ENCODE data around the gene ADD1.

Gene ADD1

DNA sequence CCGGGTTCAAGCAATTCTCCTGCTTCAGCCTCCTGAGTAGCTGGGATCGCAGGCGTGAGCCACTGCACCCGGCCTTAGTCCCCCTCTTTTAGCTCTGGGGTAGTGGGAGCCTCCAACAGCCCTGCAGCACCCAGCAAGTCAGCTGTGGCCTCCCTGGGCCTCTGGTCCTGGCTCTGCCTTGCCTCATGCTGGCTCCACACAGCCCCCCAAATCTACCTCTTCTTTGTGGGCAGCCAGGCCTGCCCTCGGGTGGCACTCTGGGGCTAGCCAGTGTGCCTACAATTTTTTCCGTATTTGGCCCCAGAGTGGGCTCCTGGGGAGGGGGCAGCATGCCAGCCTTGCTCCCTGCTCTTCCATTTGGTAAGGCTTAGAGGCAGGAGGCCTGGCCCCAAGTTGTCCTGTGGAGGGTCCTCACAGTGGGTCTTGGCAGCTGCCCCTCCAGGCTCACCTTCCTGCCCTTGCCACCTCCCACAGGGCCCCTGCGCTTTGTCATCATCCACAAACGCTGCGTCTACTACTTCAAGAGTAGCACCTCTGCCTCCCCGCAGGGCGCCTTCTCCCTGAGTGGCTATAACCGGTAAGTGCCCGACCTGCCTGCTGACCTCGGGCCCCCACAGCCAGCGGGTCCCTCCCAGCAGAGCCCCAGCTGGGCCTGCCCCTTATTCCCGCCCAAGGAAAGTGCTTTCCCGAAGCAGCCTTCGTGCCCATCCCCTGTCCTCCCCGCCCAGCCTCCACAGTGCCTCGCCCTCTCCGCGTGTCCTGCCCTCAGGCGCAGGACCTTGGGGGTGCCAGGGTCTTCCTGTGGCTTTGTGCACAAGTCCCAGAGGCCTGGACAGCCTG lies 21.0 kb upstream of the ADD1 start:
- H3K4me3 ChIP-seq (ENCODE audit: low read depth, low read length) = no peak overlapping the region

DNA sequence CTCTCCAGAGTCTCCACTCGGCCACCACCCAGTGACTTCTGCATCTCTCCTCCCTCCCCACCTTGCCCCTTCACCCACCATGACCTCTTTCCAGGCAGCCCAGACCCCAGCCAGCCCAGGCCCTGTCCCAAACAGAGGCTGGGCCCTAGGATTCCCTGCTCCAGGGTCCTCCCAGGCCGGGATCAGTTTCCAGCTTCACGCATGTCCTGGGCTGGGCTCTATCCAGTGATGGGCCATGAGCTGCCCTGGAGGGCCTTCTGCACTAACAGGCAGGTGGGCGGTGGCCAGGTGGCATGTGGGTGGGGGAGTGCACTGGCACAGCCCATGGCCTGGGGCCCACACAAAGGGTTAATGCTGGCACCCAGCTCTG lies 20.4 kb upstream of the ADD1 start:
- H3K4me3 ChIP-seq (ENCODE audit: low read depth, low read length) = no peak overlapping the region

DNA sequence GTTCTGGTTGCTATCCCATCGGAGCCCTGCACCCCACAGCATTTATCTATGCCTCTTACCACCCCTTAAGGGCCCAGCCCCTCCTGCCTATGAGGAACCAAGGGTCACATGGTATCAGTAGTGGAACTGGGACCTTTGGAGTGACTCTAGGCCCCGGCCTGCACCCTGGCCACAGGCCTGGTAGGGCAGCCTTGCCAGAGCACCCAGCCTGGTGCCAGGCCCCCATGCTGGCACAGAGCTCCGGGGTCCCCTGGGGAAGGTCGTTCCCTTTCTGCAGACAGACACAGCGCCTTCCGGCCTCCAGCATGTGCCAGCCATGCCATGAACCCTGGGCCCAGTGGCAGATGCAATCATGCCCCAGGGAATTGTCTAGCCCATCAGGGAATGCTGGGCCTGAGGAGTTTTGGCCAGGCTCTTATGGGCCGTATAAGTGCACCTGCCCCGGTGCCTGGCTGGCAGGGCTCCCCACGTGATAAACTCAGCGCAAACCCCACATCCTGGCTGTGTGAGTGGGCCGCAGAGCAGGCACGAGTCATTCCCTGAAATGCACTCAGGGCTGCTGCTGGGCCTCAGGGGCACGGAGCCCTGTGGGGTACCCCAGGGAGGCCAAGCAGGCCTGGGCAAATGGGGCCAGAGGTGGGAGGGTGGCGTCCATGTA lies 19.8 kb upstream of the ADD1 start:
- H3K4me3 ChIP-seq (ENCODE audit: low read depth, low read length) = no peak overlapping the region

DNA sequence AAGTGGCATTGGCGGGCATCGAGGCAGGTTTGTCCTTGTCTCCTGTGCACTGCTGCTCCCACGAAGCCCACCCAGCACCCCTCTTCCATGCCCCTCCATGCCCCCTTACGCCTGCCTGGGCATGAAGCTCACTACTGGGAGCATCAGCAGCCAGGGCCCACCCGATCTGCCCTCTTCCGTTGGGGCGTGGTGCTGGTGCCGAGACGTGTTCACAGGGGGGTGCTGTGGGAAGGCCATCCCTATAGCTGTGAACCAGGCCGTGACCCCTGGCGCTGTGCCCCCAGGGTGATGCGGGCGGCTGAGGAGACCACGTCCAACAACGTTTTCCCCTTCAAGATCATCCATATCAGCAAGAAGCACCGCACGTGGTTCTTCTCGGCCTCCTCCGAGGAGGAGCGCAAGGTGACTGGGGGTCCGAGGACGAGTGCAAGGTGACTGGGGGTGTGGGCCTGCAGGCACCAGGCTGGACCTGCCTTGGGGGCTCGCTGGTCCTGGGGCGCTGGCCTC lies 19.3 kb upstream of the ADD1 start:
- H3K4me3 ChIP-seq (ENCODE audit: low read depth, low read length) = no peak overlapping the region

DNA sequence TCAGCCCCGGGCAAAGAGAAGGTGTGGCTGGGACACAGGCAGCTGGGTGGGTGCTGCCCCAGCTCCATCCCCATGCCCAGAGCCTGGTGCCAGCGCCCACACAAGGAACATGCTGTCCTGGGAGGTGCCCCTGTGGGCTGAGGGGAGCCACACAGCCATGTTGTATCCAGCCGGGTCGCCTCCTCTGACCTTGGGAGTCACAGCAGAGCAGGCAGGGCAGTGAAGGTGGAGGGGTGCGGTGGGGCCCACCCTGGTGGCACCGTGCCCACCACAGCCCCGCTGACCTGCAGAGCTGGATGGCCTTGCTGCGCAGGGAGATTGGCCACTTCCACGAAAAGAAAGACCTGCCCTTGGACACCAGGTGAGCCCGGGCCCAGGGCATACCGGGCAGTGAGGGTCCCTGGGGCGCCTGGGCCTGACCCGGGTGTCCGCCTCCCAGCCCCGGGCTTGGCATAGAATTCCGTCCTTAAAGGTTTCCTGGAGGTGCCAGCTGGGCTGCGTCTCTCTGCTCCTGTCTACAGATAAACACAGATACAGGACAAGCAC lies 18.7 kb upstream of the ADD1 start:
- no peak overlapping the region for H3K4me3 ChIP-seq (ENCODE audit: low read depth, low read length)

DNA sequence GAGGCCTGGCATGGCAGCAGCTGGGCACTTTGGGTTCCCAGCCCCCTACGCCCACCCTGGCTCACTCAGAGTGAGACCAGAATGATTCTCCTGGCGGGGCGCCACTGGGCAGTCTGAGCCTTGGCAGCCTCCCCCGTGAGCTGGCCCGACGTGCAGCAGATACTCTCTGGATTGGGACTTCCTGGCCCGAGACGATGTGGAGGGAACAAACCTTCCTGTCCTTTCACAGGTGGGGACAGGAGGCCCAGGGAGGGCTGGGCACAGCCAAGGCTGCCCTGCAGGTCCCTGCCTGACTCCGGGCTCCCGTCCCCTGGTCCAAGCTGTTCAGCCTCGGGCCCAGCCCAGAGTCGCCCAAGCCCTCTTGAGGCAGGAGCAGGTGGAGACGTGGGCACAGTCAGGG lies 17.9 kb upstream of the ADD1 start:
- H3K4me3 ChIP-seq (ENCODE audit: low read depth, low read length) = no peak overlapping the region

DNA sequence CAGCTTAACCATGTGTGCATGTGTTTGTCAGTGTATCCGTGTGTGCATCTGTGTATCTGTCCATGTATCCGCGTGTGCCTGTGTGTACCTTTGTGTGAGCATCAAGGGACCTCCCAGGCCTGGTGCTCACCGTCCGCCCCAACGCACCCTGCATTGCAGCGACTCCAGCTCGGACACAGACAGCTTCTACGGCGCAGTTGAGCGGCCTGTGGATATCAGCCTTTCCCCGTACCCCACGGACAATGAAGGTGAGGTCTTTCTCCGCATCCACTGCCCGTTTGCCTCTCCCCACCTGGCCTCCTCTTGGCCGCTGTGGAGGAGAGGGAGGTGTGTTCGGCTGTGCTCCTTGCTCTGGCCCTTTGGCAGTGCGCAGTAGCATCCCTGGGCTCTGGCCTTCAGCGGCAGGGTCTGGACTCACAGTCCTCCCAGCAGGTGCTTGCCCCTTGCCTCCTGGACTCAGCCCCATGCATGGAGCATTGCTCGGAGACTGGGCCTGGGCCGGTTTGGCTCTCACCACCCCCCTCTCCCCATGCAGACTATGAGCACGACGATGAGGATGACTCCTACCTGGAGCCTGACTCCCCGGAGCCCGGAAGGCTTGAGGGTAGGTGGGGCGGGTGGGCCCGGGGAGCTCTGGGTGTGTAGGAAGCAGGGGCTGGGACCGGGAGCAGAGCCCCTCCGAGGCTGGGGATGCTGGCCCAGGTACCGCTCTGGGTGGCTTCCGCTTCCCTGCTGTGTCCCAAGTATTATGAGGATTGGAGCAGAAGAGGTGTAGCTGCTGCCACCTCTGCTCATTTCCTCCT lies 16.4 kb upstream of the ADD1 start:
- H3K4me3 ChIP-seq (ENCODE audit: low read depth, low read length) = no peak overlapping the region

DNA sequence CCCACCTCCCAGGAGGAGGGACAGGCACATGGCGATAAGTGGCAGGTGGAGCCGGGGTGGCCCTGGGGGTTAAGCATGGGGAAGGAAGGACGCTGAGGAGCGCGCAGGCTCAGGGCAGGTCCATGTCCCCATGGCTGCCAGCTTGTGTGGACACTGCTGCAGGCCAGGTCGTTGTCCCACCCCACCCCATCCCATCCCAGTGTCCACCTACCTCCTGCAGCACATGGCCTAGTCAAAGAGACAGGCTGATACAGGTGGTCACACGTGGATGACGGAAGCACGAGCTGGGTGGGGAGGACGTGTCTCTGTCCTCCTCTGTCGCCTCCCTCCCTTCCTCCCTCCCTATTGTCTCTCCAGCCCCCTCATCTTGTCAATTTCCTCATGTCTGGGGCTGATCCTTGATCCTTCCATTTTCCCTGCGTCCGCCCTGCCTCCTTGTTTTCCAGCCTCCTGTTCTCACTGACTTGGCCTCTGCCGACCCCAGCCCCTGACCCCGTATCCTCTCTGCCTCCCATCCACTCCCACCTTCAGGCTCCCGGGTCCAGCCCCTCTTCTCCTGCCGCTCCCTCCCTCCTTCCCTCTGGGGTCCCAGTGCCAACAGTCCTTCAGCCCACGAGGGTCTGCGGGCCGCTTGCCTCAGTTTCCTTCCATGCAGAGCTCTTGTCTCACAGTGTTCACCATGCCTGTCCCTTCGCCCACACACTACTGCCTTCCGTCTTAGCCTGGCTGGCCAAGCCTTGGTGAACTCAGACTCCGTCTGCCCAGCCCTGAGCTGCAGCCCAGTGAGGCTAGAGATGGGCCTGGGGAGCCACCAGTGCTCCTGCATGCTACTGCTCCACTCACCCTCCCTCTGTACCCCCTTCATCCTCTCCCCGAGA lies 15.5 kb upstream of the ADD1 start:
- H3K4me3 ChIP-seq (ENCODE audit: low read depth, low read length) = no peak overlapping the region

DNA sequence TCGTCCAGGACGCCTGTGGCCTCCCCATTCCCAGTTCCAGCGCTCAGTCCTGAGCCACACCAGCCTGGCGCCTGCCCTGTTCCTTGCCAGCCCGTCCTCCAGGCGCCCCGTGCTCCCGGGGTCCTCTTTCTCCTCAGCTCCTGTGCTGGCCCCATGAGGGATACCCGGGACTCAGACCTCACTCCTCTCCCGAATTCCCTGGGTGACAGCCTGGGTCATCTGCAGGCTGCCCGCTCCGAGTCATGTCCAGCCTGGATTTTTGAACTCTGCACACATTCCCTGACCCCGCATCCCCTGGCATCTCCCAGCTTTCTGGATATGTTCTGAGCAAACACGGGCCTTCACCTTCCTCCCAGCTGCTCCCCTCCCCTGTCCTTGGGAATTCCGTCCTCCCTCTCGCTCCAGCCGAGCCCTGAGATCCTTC lies 14.9 kb upstream of the ADD1 start:
- H3K4me3 ChIP-seq (ENCODE audit: low read depth, low read length) = no peak overlapping the region

DNA sequence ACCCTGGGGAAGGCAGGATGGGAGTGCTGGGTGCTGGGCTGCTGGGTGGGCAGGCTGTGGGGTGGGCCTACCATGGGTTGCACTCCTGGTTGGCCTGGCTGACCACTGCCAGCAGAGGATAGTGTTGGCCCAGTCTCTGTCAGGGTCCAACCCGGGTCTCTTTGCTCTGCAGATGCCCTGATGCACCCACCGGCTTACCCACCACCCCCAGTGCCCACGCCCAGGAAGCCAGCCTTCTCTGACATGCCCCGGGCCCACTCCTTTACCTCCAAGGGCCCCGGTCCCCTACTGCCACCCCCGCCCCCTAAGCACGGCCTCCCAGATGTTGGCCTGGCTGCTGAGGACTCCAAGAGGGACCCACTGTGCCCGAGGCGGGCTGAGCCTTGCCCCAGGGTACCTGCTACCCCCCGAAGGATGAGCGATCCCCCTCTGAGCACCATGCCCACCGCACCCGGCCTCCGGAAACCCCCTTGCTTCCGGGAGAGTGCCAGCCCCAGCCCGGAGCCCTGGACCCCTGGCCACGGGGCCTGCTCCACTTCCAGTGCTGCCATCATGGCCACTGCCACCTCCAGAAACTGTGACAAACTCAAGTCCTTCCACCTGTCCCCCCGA lies 14.2 kb upstream of the ADD1 start:
- no peak overlapping the region for H3K4me3 ChIP-seq (ENCODE audit: low read depth, low read length)

DNA sequence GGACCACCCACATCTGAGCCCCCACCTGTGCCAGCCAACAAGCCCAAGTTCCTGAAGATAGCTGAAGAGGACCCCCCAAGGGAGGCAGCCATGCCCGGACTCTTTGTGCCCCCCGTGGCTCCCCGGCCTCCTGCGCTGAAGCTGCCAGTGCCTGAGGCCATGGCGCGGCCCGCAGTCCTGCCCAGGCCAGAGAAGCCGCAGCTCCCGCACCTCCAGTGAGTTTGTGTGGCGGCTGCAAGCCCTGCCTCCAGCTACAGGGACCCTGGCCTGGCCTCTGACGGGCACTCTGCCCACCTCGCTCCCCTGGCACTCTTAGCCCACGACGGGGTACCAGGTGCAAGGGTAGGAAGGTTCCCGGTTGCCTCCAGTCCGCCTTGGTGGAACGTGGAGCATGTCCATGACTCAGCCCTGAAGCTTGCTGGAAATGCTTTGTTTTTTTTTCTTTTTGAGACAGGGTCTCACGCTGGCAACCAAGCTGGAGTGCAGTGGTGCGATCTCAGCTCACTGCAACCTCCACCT lies 13.7 kb upstream of the ADD1 start:
- no peak overlapping the region for H3K4me3 ChIP-seq (ENCODE audit: low read depth, low read length)

DNA sequence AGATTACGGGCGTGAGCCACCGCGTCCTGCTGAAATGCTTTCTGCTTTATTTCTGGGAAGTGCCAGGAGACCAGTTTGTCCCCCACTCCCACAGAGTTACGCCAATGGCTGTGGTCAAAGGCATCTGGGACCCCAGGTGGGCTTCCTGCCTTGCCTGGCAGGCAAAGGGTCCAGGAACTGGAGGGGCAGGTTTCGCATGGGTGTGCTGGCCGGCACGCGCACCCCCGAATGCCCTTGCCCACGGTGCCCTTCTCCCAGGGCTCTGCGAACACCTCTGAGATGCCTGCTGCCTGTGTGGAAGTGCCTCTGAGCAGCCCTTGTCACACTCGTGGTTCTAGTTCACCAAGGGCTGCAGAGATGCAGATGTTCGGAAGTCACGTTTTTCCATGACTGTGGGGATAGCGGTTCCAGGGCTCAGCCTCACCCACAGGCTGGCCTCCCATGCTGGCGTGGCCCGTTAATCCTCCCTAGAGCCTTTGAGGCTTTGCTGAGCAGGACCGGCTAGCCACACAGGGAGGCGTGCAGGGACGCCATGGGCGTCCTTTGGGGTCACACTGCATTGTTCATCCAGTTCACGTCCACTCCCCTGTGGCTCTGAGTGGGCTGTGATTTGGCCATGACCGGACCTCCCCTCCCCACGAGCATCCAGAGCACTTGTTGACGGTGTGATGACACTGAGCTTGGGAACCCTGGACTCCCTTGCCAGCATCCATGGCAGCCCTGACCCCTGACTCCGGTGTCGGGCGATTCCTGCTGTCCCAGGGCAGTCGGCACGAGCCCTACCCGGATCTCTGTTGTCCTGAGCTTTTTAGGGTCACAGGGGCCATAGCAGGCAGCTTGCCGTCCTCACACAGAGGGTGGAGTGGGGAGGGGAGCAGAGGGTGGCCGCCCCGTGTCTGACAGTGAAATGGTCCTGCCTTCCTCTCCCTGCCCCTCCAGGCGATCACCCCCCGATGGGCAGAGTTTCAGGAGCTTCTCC lies 12.7 kb upstream of the ADD1 start:
- no peak overlapping the region for H3K4me3 ChIP-seq (ENCODE audit: low read depth, low read length)

DNA sequence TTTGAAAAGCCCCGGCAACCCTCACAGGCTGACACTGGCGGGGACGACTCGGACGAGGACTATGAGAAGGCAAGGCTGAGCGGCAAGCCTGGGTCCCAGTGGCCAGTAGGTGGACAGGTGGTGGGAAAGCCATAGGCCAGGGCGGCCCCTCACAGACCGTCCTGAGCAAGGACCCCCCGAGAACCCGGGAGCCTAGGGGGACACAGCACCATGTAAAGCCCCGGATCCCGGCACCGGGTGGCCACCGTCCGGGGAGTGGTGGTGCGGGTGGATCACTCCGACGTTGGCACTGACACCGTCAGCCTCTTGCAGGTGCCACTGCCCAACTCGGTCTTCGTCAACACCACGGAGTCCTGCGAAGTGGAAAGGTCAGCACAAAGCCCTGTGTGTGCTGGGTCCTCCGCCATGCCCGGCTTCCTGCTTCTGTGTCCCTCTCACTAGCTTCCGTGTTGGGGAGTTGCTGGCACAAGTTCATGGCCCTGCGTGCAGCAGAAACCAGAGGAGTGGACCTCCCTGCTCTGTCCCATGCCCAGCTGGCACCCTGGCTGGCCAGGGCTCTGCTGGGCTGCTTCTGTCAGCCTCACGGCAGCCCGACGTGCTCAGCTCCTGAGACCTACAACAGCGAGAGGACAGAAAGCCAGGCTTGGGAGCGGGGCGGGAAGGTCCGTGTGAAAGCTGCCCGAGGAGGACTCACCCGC lies 11.9 kb upstream of the ADD1 start:
- no peak overlapping the region for H3K4me3 ChIP-seq (ENCODE audit: low read depth, low read length)

DNA sequence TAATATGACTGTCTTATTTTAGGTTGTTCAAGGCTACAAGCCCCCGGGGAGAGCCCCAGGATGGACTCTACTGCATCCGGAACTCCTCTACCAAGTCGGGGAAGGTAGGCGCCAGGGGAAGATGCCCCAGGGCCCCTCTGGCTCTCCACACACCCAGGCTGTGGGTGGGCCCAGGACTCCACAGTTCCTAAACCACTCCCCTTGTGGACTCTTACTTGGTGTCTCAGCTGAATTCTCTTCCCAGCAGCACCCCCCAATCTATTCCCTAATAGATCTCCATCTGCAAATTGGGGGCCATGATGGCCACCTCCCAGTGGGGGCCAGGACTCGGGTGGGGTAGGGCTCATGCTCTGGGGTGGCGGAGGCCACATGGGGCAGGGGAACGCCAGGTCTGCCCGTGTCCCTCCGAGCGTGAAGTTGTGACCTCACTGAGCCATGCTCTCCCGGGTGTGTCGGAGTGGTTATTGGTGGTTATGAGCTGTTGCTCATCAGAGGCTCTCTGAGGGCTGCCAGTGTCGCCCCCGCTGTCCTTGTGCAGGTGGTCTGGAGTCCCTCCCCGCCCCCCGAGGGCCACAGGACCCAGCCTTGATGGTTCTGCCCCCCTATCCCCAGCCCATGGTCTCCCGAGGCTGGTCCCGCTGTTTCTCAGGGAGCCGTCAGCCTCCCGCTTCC lies 11.2 kb upstream of the ADD1 start:
- H3K4me3 ChIP-seq (ENCODE audit: low read depth, low read length) = no peak overlapping the region

DNA sequence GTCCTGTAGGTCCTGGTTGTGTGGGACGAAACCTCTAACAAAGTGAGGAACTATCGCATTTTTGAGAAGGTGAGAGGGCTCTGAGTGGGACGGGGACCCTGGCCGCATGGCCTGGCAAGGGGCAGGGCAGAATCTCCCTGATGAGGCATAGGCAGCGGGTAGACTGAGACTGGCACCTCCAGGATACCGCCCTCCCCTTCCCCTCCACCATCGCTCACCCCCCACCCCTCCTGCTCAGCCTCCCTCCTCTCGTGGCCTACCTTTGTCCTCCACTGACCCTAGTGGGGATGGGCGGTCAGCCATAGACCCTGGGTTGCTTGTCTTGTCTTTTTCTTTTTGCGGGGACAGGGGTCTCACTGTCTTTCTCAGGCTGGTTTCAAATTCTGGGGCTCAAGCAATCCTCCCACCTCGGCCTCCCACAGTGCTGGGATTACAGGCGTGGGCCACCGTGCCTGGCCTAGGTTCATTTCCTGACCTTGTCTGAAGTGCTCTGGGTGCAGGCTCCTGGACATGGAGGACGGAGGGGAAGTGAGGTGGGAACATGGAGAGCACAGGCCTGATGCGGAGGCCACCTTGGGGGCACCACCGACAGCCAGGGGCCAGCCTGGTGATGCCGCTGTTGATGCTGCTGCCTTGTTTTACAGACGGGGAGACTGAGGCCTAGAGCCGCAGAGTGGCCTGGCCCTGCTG lies 10.5 kb upstream of the ADD1 start:
- no peak overlapping the region for H3K4me3 ChIP-seq (ENCODE audit: low read depth, low read length)

DNA sequence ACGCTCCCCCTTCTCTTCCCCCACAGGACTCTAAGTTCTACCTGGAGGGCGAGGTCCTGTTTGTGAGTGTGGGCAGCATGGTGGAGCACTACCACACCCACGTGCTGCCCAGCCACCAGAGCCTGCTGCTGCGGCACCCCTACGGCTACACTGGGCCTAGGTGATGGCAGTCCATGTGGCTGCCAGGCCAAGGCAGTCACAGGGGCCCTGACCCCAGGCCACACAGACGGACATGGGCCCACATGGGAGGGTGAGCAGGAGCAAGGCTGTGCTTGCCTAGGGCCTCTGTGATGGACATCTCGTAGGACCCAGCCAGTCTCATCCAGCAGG lies 10.0 kb upstream of the ADD1 start:
- no peak overlapping the region for H3K4me3 ChIP-seq (ENCODE audit: low read depth, low read length)
